ENCODE results near the gene DNM1. TPM values are rescaled to one million over a fixed set of nuclear protein-coding genes. Genes with fewer than 3 reads are reported as not detected.

DNM1 gene
- total and polyA plus RNA-seq, 2 of the 8 experiments (the other 6 are each of a cell fraction or from before 2014, with no cell fraction given) = 34.3 to 62.7 TPM

GRCh38 chr9:128166169-128166568, 37.0 kb upstream of the DNM1 start:
- CTCF ChIA-PET (ENCODE audit: partially characterized antibody) = interaction anchor here (1.5 to 2.4 kb wide), 2 partner anchors 13 to 41 kb away, joined by 4 to 7 read pairs; no protein-coding TSS in a partner anchor
- TF ChIP-seq SP2 (IDR thresholded peaks at IDR 0.05; ENCODE audit: low read length) = no peak
- no peak for TF ChIP-seq POLR2A (IDR thresholded peaks at IDR 0.05; ENCODE audit: control extremely low read depth in 1 of 2, low read depth in 2 of 2, low read length in 2 of 2)
- no peak for TF ChIP-seq NANOG (IDR thresholded peaks at IDR 0.05; ENCODE audit: insufficient read depth, low read depth, low read length, poor library complexity, severe bottlenecking)

More at GRCh38 chr9:128166169-128166568, 37.0 kb upstream of the DNM1 start:
- Histone ChIP-seq H3K9ac (replicated peaks in 1 of 4; ENCODE audit: extremely low read depth in 1 of 4, low read depth in 3 of 4, low read length in 3 of 4) (no peak overlapping the region), H3K18ac (ENCODE audit: extremely low read depth, low read length) (no peak overlapping the region), H2BK12ac (ENCODE audit: low read depth, low read length) (no peak overlapping the region), H2AFZ (ENCODE audit: low read length) (no peak overlapping the region), H3K27me3 (replicated peaks in 1 of 4; ENCODE audit: control insufficient read depth in 3 of 4, extremely low read depth in 1 of 4, insufficient read depth in 3 of 4, low read length in 3 of 4) (no peaks in the 10 kb centered on the region), H3K79me2 (ENCODE audit: control insufficient read depth in 1 of 2, insufficient read depth in 2 of 2, low read length in 2 of 2) (peaks cover 0 to 3% of the 10 kb centered on the region in 2 experiments; a peak in 1 of 4 replicates), H4K8ac (ENCODE audit: extremely low read depth, insufficient read depth, low read length) (peak overlapping the region; percentile 51; the same call in 1 of the 2 replicates), H3K4me2 (ENCODE audit: insufficient read depth in 1 of 2, low read depth in 2 of 2, low read length in 2 of 2) (no peak overlapping the region), H3K4me3 (ENCODE audit: extremely low read depth in 1 of 4, insufficient read depth in 2 of 4, low read depth in 3 of 4, low read length in 4 of 4) (no peak overlapping the region), H3K4me1 (replicated peaks in 1 of 4; ENCODE audit: control insufficient read depth in 3 of 4, insufficient read depth in 4 of 4, low read length in 3 of 4) (peaks cover 0 to 2% (median 0%) of the 10 kb centered on the region in 4 experiments; a peak in 1 of 7 replicates), H3K23ac (ENCODE audit: insufficient read length) (no peak overlapping the region), H3K36me3 (ENCODE audit: control insufficient read depth in 2 of 4, insufficient read depth in 4 of 4, low read length in 3 of 4) (peaks cover 3 to 60% (median 24%) of the 10 kb centered on the region in 4 experiments), H3K79me1 (ENCODE audit: low read depth, low read length) (0 out of 2 replicates have a peak, but pooled peaks cover 8% of the 10 kb centered on the region), H2BK5ac (ENCODE audit: low read depth, low read length) (no peak overlapping the region), H2BK120ac (replicated peaks; ENCODE audit: low read depth, low read length) (no peak overlapping the region), H3K23me2 (ENCODE audit: low read depth, low read length) (no peaks in the 10 kb centered on the region), H3K4ac (replicated peaks; ENCODE audit: insufficient read length, low read depth, low read length) (no peak overlapping the region), H4K5ac (ENCODE audit: insufficient read length, low read depth, low read length) (no peak overlapping the region), H3K27ac (ENCODE audit: low read depth, low read length) (no peak overlapping the region), H4K20me1 (replicated peaks in 1 of 2; ENCODE audit: control insufficient read depth in 1 of 2, insufficient read depth in 2 of 2, low read length in 2 of 2) (peaks cover 3 to 4% of the 10 kb centered on the region in 2 experiments), H3K9me3 (ENCODE audit: insufficient read depth in 2 of 2, low read depth in 1 of 2, low read length in 1 of 2) (no peaks in the 10 kb centered on the region), H3K14ac (ENCODE audit: insufficient read length) (no peak overlapping the region), H2AK5ac (ENCODE audit: low read depth, low read length) (no peak overlapping the region), H4K91ac (replicated peaks; ENCODE audit: insufficient read length, low read length) (no peak overlapping the region), H2BK20ac (ENCODE audit: low read length) (no peak overlapping the region), H2BK15ac (ENCODE audit: low read length) (no peak overlapping the region), H3K56ac (replicated peaks; ENCODE audit: insufficient read length, low read depth, low read length) (no peak overlapping the region)
- POLR2A ChIA-PET (ENCODE audit: partially characterized antibody) = interaction anchor here (0.6 to 1.4 kb wide), 5 partner anchors 9 to 56 kb away, joined by 3 to 5 read pairs (median 3); no protein-coding TSS in a partner anchor
- DNase-seq (ENCODE audit: low read depth in 1 of 2, low spot score in 2 of 2) (no peak), FAIRE-seq (no peak)
- WGBS, 2 experiments (ENCODE audit: extremely low coverage in 1 of 2, insufficient coverage in 1 of 2, insufficient read length in 1 of 2, insufficient replicate concordance in 2 of 2, low coverage in 1 of 2, low lambda C conversion rate in 2 of 2, missing lambda C conversion rate in 1 of 2) = 96% methylated on average over 11 of the region's 18 CpGs; no CpG with 5 or more reads in 1 of the 2 experiments
